MCF 10A (cell line): Measurements from ENCODE around the gene C1S. TPM values are rescaled to one million over a fixed set of nuclear protein-coding genes. Genes with fewer than 3 reads are reported as not detected.

Experiments used
- BruUV-seq: library from RNA; stranded (reverse); fragments of 400-500 nt; replicated peaks from 2 replicates; lab custom pipeline; 2021; lab: Mats Ljungman, UMichigan
- CTCF ChIA-PET: fragments of 300-600 bp; sonication (Branson Sonifier 250); formaldehyde crosslinking; extraction: SDS; loops from one replicate; lab custom pipeline; 2021; ENCODE audit warnings: antibody characterized with exemption, inconsistent platforms; lab: Yijun Ruan, JAX
- POLR2A ChIA-PET: fragments of 300-600, 350-650 bp; sonication (Branson Sonifier 250); formaldehyde crosslinking; extraction: SDS; loops from one replicate; lab custom pipeline; 2020; ENCODE audit warnings: antibody characterized with exemption, inconsistent platforms; lab: Yijun Ruan, JAX
- DNase-seq: peaks from one replicate; pipeline ENCODE4 v3.0.0-alpha.2; 2018; ENCODE audit not compliant: unreplicated experiment
- H3K27ac Mint-ChIP-seq: one replicate; pipeline ENCODE4 v1.8.0; 2022; ENCODE audit warnings: mild to moderate bottlenecking, low read depth, mixed read lengths; ENCODE audit not compliant: unreplicated experiment
- H3K27me3 Mint-ChIP-seq: one replicate; pipeline ENCODE4 v1.8.0; 2022; ENCODE audit warnings: mixed read lengths; ENCODE audit not compliant: insufficient read depth, unreplicated experiment
- H3K36me3 Mint-ChIP-seq: one replicate; pipeline ENCODE4 v1.8.0; 2022; ENCODE audit warnings: mild to moderate bottlenecking, moderate library complexity, mixed read lengths; ENCODE audit not compliant: insufficient read depth, unreplicated experiment
- H3K4me1 Mint-ChIP-seq: one replicate; pipeline ENCODE4 v1.8.0; 2022; ENCODE audit warnings: mixed read lengths; ENCODE audit not compliant: insufficient read depth, unreplicated experiment
- H3K4me3 Mint-ChIP-seq: one replicate; pipeline ENCODE4 v1.8.0; 2022; ENCODE audit warnings: mild to moderate bottlenecking, moderate library complexity, mixed read lengths; ENCODE audit not compliant: unreplicated experiment
- H3K9me3 Mint-ChIP-seq: one replicate; pipeline ENCODE4 v1.8.0; 2022; ENCODE audit warnings: mixed read lengths; ENCODE audit not compliant: unreplicated experiment
- CTCF ChIP-seq: fragments of 200-600 bp; IDR thresholded peaks from one replicate; pipeline ENCODE4 v1.8.0; 2022; ENCODE audit warnings: antibody characterized with exemption, mild to moderate bottlenecking; ENCODE audit not compliant: unreplicated experiment
- intact Hi-C: fragments of 100-400 bp; cut with micrococcal nuclease; formaldehyde crosslinking; loops from 2 replicates; pipeline ENCODE4 v1.14.1; 2022
- total RNA-seq: library from RNA; stranded (reverse); gene quantifications from 2 replicates; pipeline ENCODE4 v1.2.3, GENCODE V29; 2022

C1S gene
- total RNA-seq, 1 experiment from 2014 or later = 6.0 TPM

GRCh38 chr12:7117670-7118069 is 57.2 kb downstream of the C1S start:
- Mint-ChIP-seq H3K27me3 (no peaks in the 10 kb centered on the region), H3K4me1 (peaks cover 6% of the 10 kb centered on the region), H3K36me3 (peaks cover 36% of the 10 kb centered on the region), H3K9me3 (no peaks in the 10 kb centered on the region), H3K27ac (no peak overlapping the region), H3K4me3 (no peak overlapping the region)
- TF ChIP-seq CTCF = no peak
- intact Hi-C loops = no loop called here
- BruUV-seq = no TSS peak
- CTCF ChIA-PET = interaction anchor here (0.7 to 1.1 kb wide), 4 partner anchors 9 to 57 kb away, joined by 3 read pairs; partner anchors contain the start of gene C1S
- DNase-seq = no peak
- POLR2A ChIA-PET = no interaction called here

- peaks cover 37% of the 10 kb centered on the region for H3K36me3 Mint-ChIP-seq
- no peaks in the 10 kb centered on the region for H3K9me3 Mint-ChIP-seq
- BruUV-seq = no TSS peak
- intact Hi-C loops = no loop called here
- POLR2A ChIA-PET = interaction anchor here (1.4 kb wide), 1 partner anchor 11 kb away, joined by 6 read pairs; no protein-coding TSS in a partner anchor
- no peaks in the 10 kb centered on the region for H3K27me3 Mint-ChIP-seq
- H3K4me3 Mint-ChIP-seq = no peak overlapping the region
- TF ChIP-seq CTCF = no peak
- CTCF ChIA-PET = interaction anchor here (0.6 to 2.0 kb wide), 6 partner anchors 9 to 251 kb away, joined by 3 to 6 read pairs (median 4); partner anchors contain the start of genes C1RL, PEX5 and TPI1
- DNase-seq = no peak
- no peak overlapping the region for H3K27ac Mint-ChIP-seq
- peaks cover 6% of the 10 kb centered on the region for H3K4me1 Mint-ChIP-seq
These were observed 58.4 kb downstream of the C1S start for GRCh38 chr12:7118881-7119280.

- CTCF ChIA-PET = interaction anchor here (0.6 to 2.0 kb wide), 2 partner anchors 24 to 156 kb away, joined by 3 to 6 read pairs; no protein-coding TSS in a partner anchor
These were observed 59.6 kb downstream of the C1S start for GRCh38 chr12:7120166-7120565.

More at GRCh38 chr12:7120166-7120565, 59.6 kb downstream of the C1S start:
- H3K4me1 Mint-ChIP-seq = peaks cover 6% of the 10 kb centered on the region
- DNase-seq = no peak
- H3K4me3 Mint-ChIP-seq = no peak overlapping the region
- POLR2A ChIA-PET = no interaction called here
- H3K9me3 Mint-ChIP-seq = no peaks in the 10 kb centered on the region
- TF ChIP-seq CTCF = no peak
- intact Hi-C loops = no loop called here
- peaks cover 24% of the 10 kb centered on the region for H3K36me3 Mint-ChIP-seq
- H3K27me3 Mint-ChIP-seq = no peaks in the 10 kb centered on the region
- no TSS peak for BruUV-seq
- no peak overlapping the region for H3K27ac Mint-ChIP-seq

Other genes with a start within 250 kb of the C1S start
- gene GPR162, start 238.9 kb upstream of the C1S start, total RNA-seq = not detected in 2 replicates
- 0.47 and 1.3 TPM in 2 replicates for gene P3H3, start 232.3 kb upstream of the C1S start, total RNA-seq
- gene GNB3, start 219.8 kb upstream of the C1S start, total RNA-seq = 0.47 TPM in 1 of 2 replicates, not detected in the other
- gene CDCA3, start 209.4 kb upstream of the C1S start, total RNA-seq = 11.7 and 25.5 TPM in 2 replicates
- 62.5 and 80.2 TPM in 2 replicates for gene USP5, start 208.6 kb upstream of the C1S start, total RNA-seq
- gene TPI1, start 193.2 kb upstream of the C1S start, total RNA-seq = 498 and 549 TPM in 2 replicates
- gene SPSB2, start 187.4 kb upstream of the C1S start, total RNA-seq = 9.2 and 10.8 TPM in 2 replicates
- gene LRRC23, start 155.9 kb upstream of the C1S start, total RNA-seq = 7.5 and 9.1 TPM in 2 replicates
- 0.30 and 2.1 TPM in 2 replicates for gene ENO2, start 146.1 kb upstream of the C1S start, total RNA-seq
- gene ATN1, start 132.8 kb upstream of the C1S start, total RNA-seq = 83.7 and 84.7 TPM in 2 replicates
- not detected in 2 replicates for gene RNU7-1, start 116.9 kb upstream of the C1S start, total RNA-seq
- gene C12orf57, start 116.7 kb upstream of the C1S start, total RNA-seq = 176 and 196 TPM in 2 replicates
- gene PTPN6, start 109.4 kb upstream of the C1S start, total RNA-seq = 10.3 and 13.2 TPM in 2 replicates
- 249 and 305 TPM in 2 replicates for gene PHB2, start 90.1 kb upstream of the C1S start, total RNA-seq
- gene EMG1, start 89.8 kb upstream of the C1S start, total RNA-seq = 66.5 and 93.8 TPM in 2 replicates
- gene LPCAT3, start 42.2 kb upstream of the C1S start, total RNA-seq = 14.4 and 15.4 TPM in 2 replicates
- gene C1R, start 31.7 kb downstream of the C1S start, total RNA-seq = 13.1 and 16.7 TPM in 2 replicates
- gene C1RL, start 48.5 kb downstream of the C1S start, total RNA-seq = 49.8 and 55.7 TPM in 2 replicates
- gene RBP5, start 68.2 kb downstream of the C1S start, total RNA-seq = not detected in 2 replicates
- gene CLSTN3, start 69.7 kb downstream of the C1S start, total RNA-seq = 34.6 and 40.2 TPM in 2 replicates
- gene PEX5, start 129.0 kb downstream of the C1S start, total RNA-seq = 42.2 and 49.4 TPM in 2 replicates
- not detected in 2 replicates for gene ACSM4, start 243.4 kb downstream of the C1S start, total RNA-seq